HG02981 (cell line): ENCODE measurements around the gene CPNE7.
A peak's percentile ranks its signal among the peaks of the same experiment; 100 is the strongest.

Experiments used
- ATAC-seq: cut with Tn5 transposase; IDR thresholded peaks from one replicate; pipeline ENCODE4 v1.9.1; 2021; ENCODE audit warnings: mild to moderate bottlenecking, moderate library complexity; ENCODE audit not compliant: unreplicated experiment

The CPNE7 gene

DNA sequence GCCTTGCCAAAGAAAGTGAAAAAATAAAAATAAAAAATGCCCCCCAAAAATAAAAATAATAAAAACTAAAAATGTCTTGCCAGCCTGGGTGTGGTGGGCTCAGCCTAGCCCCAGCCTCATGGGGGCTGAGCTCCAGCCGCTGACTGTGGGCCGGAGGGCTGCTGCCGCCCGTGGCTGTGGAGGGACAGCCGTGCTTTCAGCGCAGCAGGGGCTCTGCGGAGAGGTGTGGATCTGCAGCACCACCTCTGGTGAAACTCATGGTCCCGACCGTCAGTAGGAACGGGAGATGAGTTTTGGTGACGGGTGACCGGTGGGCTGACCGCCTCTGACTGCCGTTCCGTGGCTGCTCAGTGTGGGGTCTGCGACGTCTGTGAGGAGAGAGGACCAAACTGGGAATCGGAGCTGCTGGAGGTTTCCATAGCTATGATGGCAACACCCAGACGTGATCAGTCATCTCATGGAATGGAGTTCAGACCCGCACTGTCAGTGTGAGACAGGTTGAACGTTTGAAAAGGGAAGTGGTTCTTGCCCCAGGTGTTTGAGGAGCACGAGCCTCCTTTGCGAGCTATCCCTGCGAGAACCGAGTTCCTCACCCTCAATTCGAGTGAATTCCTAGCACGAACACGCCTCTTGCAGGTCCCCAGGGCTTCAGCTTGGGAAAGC is 27.1 kb upstream of the CPNE7 start:
- no peak for ATAC-seq

DNA sequence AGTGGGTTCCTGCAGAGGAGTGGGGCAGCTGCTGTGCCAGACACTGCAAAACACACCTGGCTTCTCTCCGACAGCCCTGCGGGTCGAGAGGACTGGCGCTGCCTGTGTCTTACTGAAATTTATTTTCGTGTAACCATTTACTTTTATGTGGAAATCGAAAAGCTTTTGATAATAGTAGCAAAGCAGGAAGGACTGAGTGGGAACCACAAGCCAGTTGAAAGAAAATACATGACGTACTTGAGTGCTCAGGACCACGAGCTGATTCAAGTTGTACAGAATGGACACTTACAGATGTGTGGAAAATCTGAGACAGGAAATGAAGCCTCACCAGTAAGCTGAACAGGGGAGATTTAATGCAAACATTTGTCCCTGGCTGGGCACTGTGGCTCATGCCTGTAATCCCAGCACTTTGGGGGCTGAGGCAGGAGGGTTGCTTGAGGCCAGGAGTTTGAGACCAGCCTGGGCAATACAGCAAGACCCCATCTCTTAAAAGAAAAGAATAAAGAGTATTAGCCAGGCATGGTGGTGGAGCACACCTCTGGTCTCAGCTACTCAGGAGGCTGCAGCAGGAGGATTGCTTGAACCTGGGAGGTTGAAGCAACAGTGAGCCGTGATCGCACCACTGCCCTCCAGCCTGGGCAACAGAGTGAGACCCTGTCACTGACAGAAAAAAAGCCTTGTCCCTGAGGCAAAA is 26.4 kb upstream of the CPNE7 start:
- ATAC-seq, result no peak

- ATAC-seq, result no peak
Observed at GRCh38 chr16:89550421-89551007, 25.0 kb upstream of the CPNE7 start.

GRCh38 chr16:89552329-89552728 is 23.2 kb upstream of the CPNE7 start:
- ATAC-seq, result no peak

DNA sequence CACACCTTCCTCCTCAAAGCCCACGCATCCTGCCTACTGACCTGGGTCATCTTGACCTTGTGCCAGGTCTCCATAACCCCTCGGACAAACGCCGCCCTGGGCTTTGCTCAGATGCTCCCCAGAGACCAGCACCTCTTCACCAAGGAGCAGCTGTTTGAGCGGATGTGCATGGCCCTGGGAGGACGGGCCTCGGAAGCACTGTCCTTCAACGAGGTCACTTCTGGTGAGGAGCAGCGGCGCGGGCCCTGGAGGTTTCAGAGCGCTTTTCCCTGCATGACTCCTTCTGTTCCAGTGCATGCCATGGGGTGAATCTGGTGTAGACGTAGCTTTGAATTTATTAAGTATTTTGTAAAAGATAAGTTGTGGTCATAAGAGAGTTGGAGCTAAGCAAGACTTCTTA is 22.6 kb upstream of the CPNE7 start:
- ATAC-seq, result no peak

- ATAC-seq, result no peak
Observed at GRCh38 chr16:89553733-89554132, 21.8 kb upstream of the CPNE7 start.

DNA sequence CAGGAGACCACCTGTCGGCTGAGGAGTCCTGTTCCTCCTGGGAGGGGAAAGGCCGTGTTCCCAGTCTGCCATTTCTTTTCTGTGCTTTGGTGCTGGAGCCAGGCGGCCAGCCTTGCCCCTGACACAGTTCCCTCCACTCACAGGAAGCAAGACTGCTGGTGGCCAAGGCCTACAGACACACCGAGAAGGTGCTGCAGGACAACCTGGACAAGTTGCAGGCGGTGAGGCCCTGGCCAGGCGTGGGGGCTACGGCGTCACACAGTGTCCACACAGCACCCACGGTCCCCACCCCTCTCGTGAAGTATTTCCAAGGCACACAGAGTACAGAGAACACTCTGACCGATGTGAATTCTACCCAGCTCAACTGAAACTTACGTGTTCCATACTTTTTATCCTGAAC is 21.2 kb upstream of the CPNE7 start:
- no peak for ATAC-seq

- no peak for ATAC-seq
Observed at GRCh38 chr16:89555265-89555664, 20.3 kb upstream of the CPNE7 start.

DNA sequence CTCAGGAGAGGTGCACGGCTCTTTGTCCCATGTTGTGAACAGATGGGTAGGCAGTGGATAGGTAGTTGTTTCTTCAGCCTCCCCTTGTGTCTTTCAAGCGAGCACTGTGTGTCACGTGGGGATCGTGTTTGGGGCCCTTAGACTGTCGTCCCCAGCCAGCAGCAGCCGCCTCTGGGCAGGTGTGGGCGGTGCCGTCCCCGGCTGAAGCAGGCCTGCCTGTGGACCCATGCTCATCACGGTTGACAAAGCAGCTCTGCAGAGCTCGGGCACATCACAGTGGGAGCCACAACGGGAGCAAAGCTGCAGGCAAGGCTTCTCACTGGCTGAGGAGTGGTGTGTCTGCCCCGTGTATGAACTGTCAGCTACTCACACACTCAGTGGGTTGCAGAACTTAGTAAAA is 19.8 kb upstream of the CPNE7 start:
- no peak for ATAC-seq

- no peak for ATAC-seq
Observed at GRCh38 chr16:89556750-89557689, 18.5 kb upstream of the CPNE7 start.

DNA sequence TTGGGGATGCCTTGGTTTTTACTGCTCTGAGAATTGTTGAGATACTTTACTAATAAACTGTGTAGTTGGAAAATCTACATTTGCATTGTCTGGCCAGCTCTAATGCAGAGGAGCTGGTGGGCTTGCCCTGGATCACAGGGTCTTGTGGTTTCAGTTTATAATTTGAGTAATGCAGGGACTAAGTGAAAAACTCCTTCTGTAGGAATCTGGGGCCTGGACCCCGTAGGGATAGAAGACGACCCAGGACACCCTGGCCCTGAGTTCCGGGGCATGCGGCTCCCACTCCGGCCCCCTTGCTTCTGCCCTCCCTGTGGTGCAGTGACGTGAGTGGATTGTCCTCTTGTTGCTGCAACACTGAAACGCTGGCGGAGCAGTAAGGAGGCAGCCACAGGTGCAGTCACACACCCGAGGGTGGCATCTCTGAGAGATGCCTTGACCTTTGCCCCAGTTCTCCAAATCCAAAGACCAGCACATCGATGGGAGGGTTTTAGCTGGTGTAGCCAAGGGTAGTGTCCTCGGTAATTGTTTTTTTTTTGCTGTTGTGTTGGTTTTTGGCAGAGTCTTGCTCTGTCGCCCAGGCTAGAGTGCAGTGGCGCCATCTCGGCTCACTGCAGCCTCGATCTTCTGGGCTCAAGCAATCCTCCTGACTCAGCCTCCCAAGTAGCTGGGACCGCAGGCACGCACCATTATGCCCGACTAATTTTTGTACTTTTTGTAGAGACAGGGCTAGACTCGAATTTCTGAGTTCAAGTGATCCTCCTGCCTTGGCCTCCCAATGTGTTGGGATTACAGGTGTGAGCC is 17.7 kb upstream of the CPNE7 start:
- no peak for ATAC-seq

DNA sequence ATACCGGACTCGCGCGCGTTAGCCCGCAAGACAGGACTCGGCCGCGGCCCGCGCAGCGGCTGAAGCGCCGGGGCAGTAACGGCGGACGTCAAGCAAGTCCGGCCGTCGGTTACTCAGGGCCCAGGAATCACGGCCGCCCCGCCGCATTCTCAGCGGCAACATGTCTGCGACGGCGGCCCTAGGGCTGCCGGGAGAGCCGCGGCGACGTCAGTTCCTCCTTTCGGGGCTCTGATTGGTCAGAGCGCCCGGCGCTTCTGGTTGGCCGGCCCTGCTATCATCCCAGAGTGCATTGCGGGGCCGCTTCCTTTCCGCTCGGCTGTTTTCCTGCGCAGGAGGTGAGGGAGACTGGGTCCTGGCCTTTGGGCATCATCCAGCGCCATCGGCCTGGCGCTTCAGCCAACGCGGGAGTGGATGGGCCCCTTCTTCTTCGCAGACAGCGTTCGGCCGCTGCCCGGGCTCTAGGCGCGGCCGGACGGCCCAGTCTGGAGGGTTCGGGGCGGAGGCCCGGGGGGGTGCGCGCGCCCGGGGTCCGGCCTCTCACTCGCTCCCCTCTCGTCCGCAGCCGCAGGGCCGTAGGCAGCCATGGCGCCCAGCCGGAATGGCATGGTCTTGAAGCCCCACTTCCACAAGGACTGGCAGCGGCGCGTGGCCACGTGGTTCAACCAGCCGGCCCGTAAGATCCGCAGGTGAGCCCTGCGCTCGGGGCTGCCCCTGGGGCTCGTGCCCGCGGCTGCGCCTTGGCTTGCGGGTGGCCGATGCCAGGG is 15.0 kb upstream of the CPNE7 start, which contains the start of gene RPL13:
RPL13 (plus strand) TSS at position 305 of the 764 bp plus-strand sequence; CDS start at position 583, 278 bp downstream.
- ATAC-seq, result peak; percentile 86

GRCh38 chr16:89561142-89561883 is 14.2 kb upstream of the CPNE7 start:
- no peak for ATAC-seq

DNA sequence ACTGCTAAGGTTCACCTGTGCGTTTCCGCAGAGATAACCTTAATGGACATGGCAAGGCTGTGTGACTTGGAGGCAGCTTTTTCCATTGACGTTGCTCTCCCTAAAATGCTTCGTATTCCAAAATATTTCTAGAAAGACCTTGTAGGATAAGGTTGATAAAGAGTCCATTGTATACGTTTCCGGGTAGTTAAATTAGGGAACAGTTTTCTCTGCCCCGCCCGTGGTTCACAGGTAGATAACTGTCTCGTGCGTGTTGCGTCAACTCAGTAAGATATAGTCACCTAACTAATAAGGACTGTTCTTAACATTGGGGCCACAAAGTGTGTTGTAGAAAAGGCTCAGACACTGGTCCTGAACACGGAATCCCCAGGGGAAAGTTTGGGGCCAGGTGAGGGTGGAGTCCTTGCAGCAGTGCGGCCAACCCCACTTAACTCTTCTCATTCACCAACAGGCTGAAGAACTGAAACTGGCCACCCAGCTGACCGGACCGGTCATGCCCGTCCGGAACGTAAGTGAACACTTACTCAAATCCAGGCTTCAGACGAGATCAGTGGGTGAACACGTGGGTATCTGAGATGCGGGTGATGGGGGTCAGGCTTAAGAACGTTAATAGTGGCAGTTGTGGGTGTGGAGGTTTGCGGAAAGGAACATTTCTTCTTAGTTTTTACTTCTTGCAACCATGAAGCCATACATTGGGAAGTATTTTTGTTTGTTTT is 13.5 kb upstream of the CPNE7 start:
- no peak for ATAC-seq

GRCh38 chr16:89562939-89563338 is 12.6 kb upstream of the CPNE7 start:
- ATAC-seq, result no peak

- ATAC-seq, result no peak
Observed at GRCh38 chr16:89563639-89564392, 11.7 kb upstream of the CPNE7 start.

DNA sequence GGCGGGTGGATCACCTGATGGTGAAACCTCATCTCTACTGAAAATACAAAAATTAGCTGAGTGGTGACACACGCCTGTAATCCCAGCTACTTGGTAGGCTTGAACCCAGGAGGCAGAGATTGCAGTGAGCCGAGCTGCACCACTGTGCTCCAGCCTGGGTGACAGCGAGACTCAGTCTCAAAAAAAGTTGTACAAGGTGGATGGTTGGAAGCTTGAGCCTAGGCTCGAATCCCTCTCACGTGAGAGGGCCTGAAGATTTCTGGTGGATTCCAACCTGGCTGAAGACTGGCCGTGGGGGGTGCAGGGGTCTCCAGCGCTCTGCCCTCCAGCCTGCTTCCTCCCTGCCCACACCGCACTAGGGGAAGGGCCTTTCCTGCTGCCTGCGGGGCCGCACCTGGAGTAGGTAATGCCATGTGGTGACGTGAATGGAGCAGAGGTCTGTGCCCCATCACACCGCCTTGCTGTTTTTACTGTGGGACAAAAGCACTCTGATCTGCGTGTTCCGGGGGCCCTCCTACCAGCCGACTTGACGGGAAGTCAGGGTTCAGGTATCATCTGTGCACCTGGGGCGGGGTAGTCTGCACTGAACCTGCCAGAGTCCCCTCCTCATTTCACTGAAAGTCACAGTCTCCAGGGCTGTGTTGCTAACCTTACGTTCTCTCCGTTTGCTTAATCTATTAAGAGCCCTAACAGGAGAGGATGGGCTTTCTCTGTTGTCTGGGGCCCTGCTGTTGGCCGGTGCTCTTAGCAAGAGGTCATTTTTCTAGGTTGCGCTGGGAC is 10.9 kb upstream of the CPNE7 start:
- no peak for ATAC-seq
